K562 (cell line): ENCODE data around the gene TREX2. TPM values are rescaled to one million over a fixed set of nuclear protein-coding genes. Genes with fewer than 3 reads are reported as not detected.
A peak's percentile ranks its signal among the peaks of the same experiment; 100 is the strongest.

Source experiments
- ATAC-seq: fragments of 200-7000 bp; cut with Tn5 transposase; 3 replicates; pipeline ENCODE4 v1.9.1; 2020; ENCODE audit warnings: moderate library complexity
- BruUV-seq: library from RNA; stranded (reverse); fragments of 400-500 nt; replicated peaks from 2 replicates; lab custom pipeline; 2021; lab: Mats Ljungman, UMichigan
- CTCF ChIA-PET: fragments of 300-600 bp; formaldehyde crosslinking; extraction: SDS; loops from one replicate; lab custom pipeline; 2021; ENCODE audit warnings: low intra/inter-chr PET ratio; lab: Yijun Ruan, JAX
- POLR2A ChIA-PET: fragments of 300-600, 350-650 bp; sonication (Branson Sonifier 250); formaldehyde crosslinking; extraction: SDS; loops from one replicate; lab custom pipeline; 2021; ENCODE audit warnings: antibody characterized with exemption, inconsistent platforms; lab: Yijun Ruan, JAX
- DNase-seq, 4 experiments: peaks; one replicate each; pipeline versions ENCODE4 v3.0.0 to v3.0.0-alpha.2; 2011 to 2018; ENCODE audit warnings: low spot score in 3 of 4, mixed read lengths in 3 of 4; ENCODE audit errors: extremely low read depth in 1 of 4
- FAIRE-seq: peaks from 2 replicates; lab custom pipeline; 2011; peaks lifted over from hg19 to GRCh38; lab: Jason Lieb, UNC
- H2AFZ ChIP-seq: 2 replicates; pipeline ENCODE4 v1.6.0; 2011; ENCODE audit warnings: low read depth, low read length, control low read depth, inconsistent platforms
- H3K27ac ChIP-seq: fragments of 200-600 bp; 3 replicates; pipeline ENCODE4 v1.8.0; 2011; ENCODE audit warnings: low read depth, mild to moderate bottlenecking, control low read depth, inconsistent platforms, low read length, moderate library complexity, mixed read lengths; ENCODE audit errors: extremely low read depth
- H3K27me3 ChIP-seq, 2 experiments: fragments of 300-600 bp in 1 of 2; 2 replicates in 1 of 2; 3 replicates in 1 of 2; pipeline versions ENCODE4 v1.6.0 to v1.8.0; 2011; ENCODE audit warnings: inconsistent platforms in 2 of 2, low read length in 2 of 2, mild to moderate bottlenecking in 1 of 2, mixed read lengths in 1 of 2, moderate library complexity in 1 of 2; ENCODE audit not compliant: control insufficient read depth in 2 of 2, insufficient read depth in 2 of 2
- H3K36me3 ChIP-seq: fragments of 300-600 bp; 3 replicates; pipeline ENCODE4 v1.8.0; 2011; ENCODE audit warnings: mild to moderate bottlenecking, low read length, inconsistent platforms; ENCODE audit not compliant: control insufficient read depth, insufficient read depth
- H3K4me1 ChIP-seq, 2 experiments: fragments of 200-600 bp in 1 of 2; replicated peaks in 1 of 2; 2 replicates in 1 of 2; 3 replicates in 1 of 2; pipeline versions ENCODE4 v1.5.1 to v1.8.0; 2011; ENCODE audit warnings: inconsistent platforms in 2 of 2, low read length in 2 of 2, mild to moderate bottlenecking in 1 of 2, mixed read lengths in 1 of 2, moderate library complexity in 1 of 2; ENCODE audit not compliant: control insufficient read depth in 2 of 2, insufficient read depth in 2 of 2
- H3K4me2 ChIP-seq: 2 replicates; pipeline ENCODE4 v1.6.1; 2011; ENCODE audit warnings: low read length, control low read depth, inconsistent platforms, mixed read lengths; ENCODE audit not compliant: insufficient read depth
- H3K4me3 ChIP-seq: fragments of 200-600 bp; sonication (generic), shearing (Covaris generic); 2 replicates; pipeline ENCODE4 v1.5.1; 2016; ENCODE audit warnings: control low read depth, inconsistent platforms
- H3K79me2 ChIP-seq: fragments of 200-600 bp; 3 replicates; pipeline ENCODE4 v1.8.0; 2011; ENCODE audit warnings: low read length, inconsistent platforms; ENCODE audit not compliant: control insufficient read depth, insufficient read depth
- H3K9ac ChIP-seq, 2 experiments: 2 replicates each; pipeline versions ENCODE4 v1.6.0 to v1.6.1; 2011; ENCODE audit warnings: low read depth in 2 of 2, low read length in 2 of 2, control low read depth in 1 of 2, inconsistent platforms in 1 of 2, mild to moderate bottlenecking in 1 of 2, mixed read lengths in 1 of 2; ENCODE audit not compliant: insufficient read depth in 1 of 2
- H3K9me1 ChIP-seq: one replicate; pipeline ENCODE4 v1.6.0; 2011; ENCODE audit warnings: inconsistent platforms, mild to moderate bottlenecking, low read length, moderate library complexity; ENCODE audit not compliant: control insufficient read depth, insufficient read depth
- H3K9me3 ChIP-seq: replicated peaks from 2 replicates; pipeline ENCODE4 v1.5.1; 2011; ENCODE audit warnings: low read depth, low read length, inconsistent platforms; ENCODE audit not compliant: control insufficient read depth, insufficient read depth
- H4K20me1 ChIP-seq: replicated peaks from 2 replicates; pipeline ENCODE4 v1.6.1; 2011; ENCODE audit warnings: low read length, inconsistent platforms, mixed read lengths; ENCODE audit not compliant: control insufficient read depth, insufficient read depth
- ATF7 ChIP-seq: fragments of 450-650 bp; IDR thresholded peaks from 2 replicates; pipeline ENCODE4 v1.7.1; 2014; ENCODE audit warnings: mild to moderate bottlenecking, moderate library complexity
- CCNT2 ChIP-seq: IDR thresholded peaks from 2 replicates; pipeline ENCODE4 v1.6.1; 2011; ENCODE audit warnings: borderline replicate concordance, low read depth, mild to moderate bottlenecking, moderate library complexity, mixed read lengths, low read length; ENCODE audit not compliant: insufficient read length; ENCODE audit errors: extremely low read depth
- EP300 ChIP-seq: IDR thresholded peaks from 2 replicates; pipeline ENCODE4 v1.6.1; 2012; ENCODE audit warnings: low read length, improper control_type of control experiment
- GTF2F1 ChIP-seq: IDR thresholded peaks from 2 replicates; pipeline ENCODE4 v1.6.1; 2011; ENCODE audit warnings: low read depth, low read length, improper control_type of control experiment
- PTBP1 ChIP-seq: fragments of 200-400 bp; formaldehyde crosslinking; IDR thresholded peaks from 2 replicates; pipeline ENCODE4 v1.6.1; 2017; ENCODE audit warnings: low read depth, low read length
- SMAD1 ChIP-seq: fragments of 150-350 bp; IDR thresholded peaks from 2 replicates; pipeline ENCODE4 v1.6.1; 2014; ENCODE audit warnings: low read length, low read depth; ENCODE audit not compliant: partially characterized antibody
- ZFX ChIP-seq: sonication (generic); formaldehyde crosslinking; IDR thresholded peaks from 2 replicates; pipeline ENCODE4 v1.8.0; 2022; ENCODE audit warnings: mild to moderate bottlenecking, missing genetic modification reagents, moderate library complexity
- WGBS: fragments of 100-300 bp; shearing (Covaris generic); methylation state at CpG from one replicate; pipeline ENCODE4 v1.1.6; 2016; ENCODE audit warnings: low coverage, mixed read lengths; ENCODE audit not compliant: insufficient coverage; ENCODE audit errors: missing lambda C conversion rate; 5-methylcytosine and 5-hydroxymethylcytosine counted together
- in situ Hi-C: fragments of 300-500 bp; cut with MboI; formaldehyde crosslinking; loops from 4 replicates; pipeline ENCODE4 v1.15.0; 2018; ENCODE audit warnings: inconsistent platforms, mixed read lengths
- intact Hi-C: fragments of 100-400 bp; cut with micrococcal nuclease; formaldehyde crosslinking; loops from 2 replicates; pipeline ENCODE4 v1.14.2; 2022
- polyA plus RNA-seq, 8 experiments: library from polyadenylated mRNA; depleted of rRNA in 4 of 8; stranded (reverse) in 5 of 8; unstranded in 3 of 8; fragments of >200 nt; fragmentation: Nextera tagmentation in 2 of 8; fragmentation: Illumina TruSeq in 1 of 8; extraction: Ambion mirVana in 2 of 8; extraction: Trizol in 1 of 8; gene quantifications; 2 replicates each; pipeline versions ENCODE4 v1.2.1 to v1.2.3, GENCODE V29; 2011 to 2014; ENCODE audit warnings: inconsistent platforms in 1 of 8, missing spikeins in 1 of 8
- total RNA-seq, 7 experiments: library from RNA; depleted of rRNA in 6 of 7; stranded (reverse); fragments of >200 nt in 6 of 7; fragmentation: Illumina TruSeq in 2 of 7; extraction: Trizol in 2 of 7; gene quantifications; 2 replicates each; pipeline versions ENCODE4 v1.2.1 to v1.2.3, GENCODE V29; 2011 to 2021; ENCODE audit warnings: low replicate concordance in 1 of 7
- TF ChIP-seq, protein P1 (sequence below), 3 experiments: IDR thresholded peaks in 2 of 3; conservative IDR thresholded peaks in 1 of 3; 2 replicates each; pipeline ENCODE4 v1.5.1; 2011 to 2012; ENCODE audit warnings: low read length in 3 of 3, mild to moderate bottlenecking in 3 of 3, control low read depth in 2 of 3, improper control_type of control experiment in 1 of 3, inconsistent platforms in 1 of 3, low read depth in 1 of 3, mixed read lengths in 1 of 3, moderate library complexity in 1 of 3; ENCODE audit not compliant: insufficient read depth in 2 of 3
- TF ChIP-seq, protein P2 (sequence below): fragments of 250-450 bp; sonication (Bioruptor Pico); IDR thresholded peaks from 2 replicates; pipeline ENCODE4 v1.4.0; 2020

Gene TREX2
- total and polyA plus RNA-seq, 9 of the 15 experiments (the other 6 are each of a cell fraction or from before 2014, with no cell fraction given), result 0.07 to 1.5 (median 0.33) TPM; not detected in 2

DNA sequence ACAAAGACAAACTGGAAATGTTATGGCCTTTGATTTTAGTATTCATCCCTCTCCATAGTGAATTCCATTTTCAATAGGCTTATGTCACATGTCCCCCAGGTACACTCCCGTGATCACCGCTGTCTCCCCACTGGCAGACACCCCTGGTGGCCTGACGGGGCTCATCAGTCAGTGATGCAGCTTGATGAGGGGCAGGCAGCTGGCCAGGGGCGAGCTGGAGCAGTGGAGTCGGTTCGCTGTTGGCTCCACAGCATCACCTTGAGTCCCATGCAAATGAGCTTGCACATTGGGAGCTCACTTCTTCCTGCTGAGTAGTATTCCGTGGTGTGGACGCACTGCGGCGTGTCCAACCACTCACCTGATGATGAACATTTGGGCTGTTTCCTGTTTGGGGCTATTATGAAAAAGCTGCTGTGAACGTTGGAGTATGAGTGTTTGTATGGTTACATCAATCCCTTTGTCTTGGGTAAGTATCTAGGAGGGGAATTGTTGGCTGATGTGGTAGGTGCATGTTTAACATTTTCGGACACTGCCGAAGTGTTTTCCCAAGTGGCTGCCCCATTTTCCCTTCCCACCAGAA is 5.2 kb downstream of the TREX2 start:
- in situ Hi-C loops, result no loop called here

More for the DNA sequence above, 5.2 kb downstream of the TREX2 start:
- Histone ChIP-seq H3K79me2 (no peaks in the 10 kb centered on the region), H4K20me1 (no peaks in the 10 kb centered on the region), H3K27me3 (peaks cover 0 to 6% of the 10 kb centered on the region in 2 experiments; a peak in 3 of 5 replicates), H3K27ac (no peak overlapping the region), H3K4me3 (no peak overlapping the region)
- BruUV-seq, result no TSS peak
- DNase-seq (no peak), FAIRE-seq (no peak)
- TF ChIP-seq, protein P1, sequence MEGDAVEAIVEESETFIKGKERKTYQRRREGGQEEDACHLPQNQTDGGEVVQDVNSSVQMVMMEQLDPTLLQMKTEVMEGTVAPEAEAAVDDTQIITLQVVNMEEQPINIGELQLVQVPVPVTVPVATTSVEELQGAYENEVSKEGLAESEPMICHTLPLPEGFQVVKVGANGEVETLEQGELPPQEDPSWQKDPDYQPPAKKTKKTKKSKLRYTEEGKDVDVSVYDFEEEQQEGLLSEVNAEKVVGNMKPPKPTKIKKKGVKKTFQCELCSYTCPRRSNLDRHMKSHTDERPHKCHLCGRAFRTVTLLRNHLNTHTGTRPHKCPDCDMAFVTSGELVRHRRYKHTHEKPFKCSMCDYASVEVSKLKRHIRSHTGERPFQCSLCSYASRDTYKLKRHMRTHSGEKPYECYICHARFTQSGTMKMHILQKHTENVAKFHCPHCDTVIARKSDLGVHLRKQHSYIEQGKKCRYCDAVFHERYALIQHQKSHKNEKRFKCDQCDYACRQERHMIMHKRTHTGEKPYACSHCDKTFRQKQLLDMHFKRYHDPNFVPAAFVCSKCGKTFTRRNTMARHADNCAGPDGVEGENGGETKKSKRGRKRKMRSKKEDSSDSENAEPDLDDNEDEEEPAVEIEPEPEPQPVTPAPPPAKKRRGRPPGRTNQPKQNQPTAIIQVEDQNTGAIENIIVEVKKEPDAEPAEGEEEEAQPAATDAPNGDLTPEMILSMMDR (IDR thresholded peaks at IDR 0.05 in 2 of 3, conservative IDR thresholded peaks at IDR 0.05 in 1 of 3; ENCODE audit: insufficient read depth in 2 of 3, low read depth in 1 of 3, low read length in 3 of 3), result 0 out of 6 replicates have a peak, but pooled peaks of 2 of the 3 experiments have one; percentile 15 to 25
- no peak for TF ChIP-seq EP300
- TF ChIP-seq, protein P2, sequence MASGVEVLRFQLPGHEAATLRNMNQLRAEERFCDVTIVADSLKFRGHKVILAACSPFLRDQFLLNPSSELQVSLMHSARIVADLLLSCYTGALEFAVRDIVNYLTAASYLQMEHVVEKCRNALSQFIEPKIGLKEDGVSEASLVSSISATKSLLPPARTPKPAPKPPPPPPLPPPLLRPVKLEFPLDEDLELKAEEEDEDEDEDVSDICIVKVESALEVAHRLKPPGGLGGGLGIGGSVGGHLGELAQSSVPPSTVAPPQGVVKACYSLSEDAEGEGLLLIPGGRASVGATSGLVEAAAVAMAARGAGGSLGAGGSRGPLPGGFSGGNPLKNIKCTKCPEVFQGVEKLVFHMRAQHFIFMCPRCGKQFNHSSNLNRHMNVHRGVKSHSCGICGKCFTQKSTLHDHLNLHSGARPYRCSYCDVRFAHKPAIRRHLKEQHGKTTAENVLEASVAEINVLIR (CRISPR knock-in tag), result no peak
- no peak for TF ChIP-seq GTF2F1
- no peak for TF ChIP-seq CCNT2
- TF ChIP-seq SMAD1, result no peak
- no peak for TF ChIP-seq PTBP1
- TF ChIP-seq ZFX (CRISPR knock-in tag), result no peak
- TF ChIP-seq ATF7, result no peak
- TF ChIP-seq, all 486 proteins: peak for 1
- no peaks in the 10 kb centered on the region for H3K9me3 ChIP-seq
- H3K4me1 ChIP-seq, result peaks cover 0 to 21% of the 10 kb centered on the region in 2 experiments; a peak in 2 of 5 replicates
- WGBS, result 41% methylated on average over 10 of the region's 13 CpGs
- intact Hi-C loops, result no loop called here
- no peaks in the 10 kb centered on the region for H3K36me3 ChIP-seq
- ChIA-PET POLR2A (interaction anchor here (0.6 kb wide), 1 partner anchor 52 kb away, joined by 3 read pairs; no protein-coding TSS in a partner anchor), CTCF (no interaction called here)
- no peak overlapping the region; the same call in 1 of the 2 replicates for H3K4me2 ChIP-seq
- H3K9ac ChIP-seq, result peak overlapping the region in 1 of 2 experiments; percentile 35; a peak in 1 of 4 replicates
- no peak overlapping the region for H2AFZ ChIP-seq
- ATAC-seq, result peak; percentile 40; the same call in 1 of the 3 replicates
- H3K9me1 ChIP-seq, result no peaks in the 10 kb centered on the region
